GM08714 (cell line): ENCODE measurements around the gene PPP2R3B.
"Not testable (repeated sequence)": the region's sequence is repeated elsewhere in the genome, so short reads cannot be mapped to it uniquely, and the experiment has no call there.

Experiments used
- H3K4me3 ChIP-seq: fragments of 200-500 bp; sonication (Bioruptor generic); 2 replicates; pipeline ENCODE4 v1.5.1; 2014; ENCODE audit warnings: mild to moderate bottlenecking, low read length, inconsistent platforms
- ZNF274 ChIP-seq: IDR thresholded peaks from 2 replicates; pipeline ENCODE4 v1.6.1; 2012; ENCODE audit warnings: mild to moderate bottlenecking, low read depth, low read length

The PPP2R3B gene

DNA sequence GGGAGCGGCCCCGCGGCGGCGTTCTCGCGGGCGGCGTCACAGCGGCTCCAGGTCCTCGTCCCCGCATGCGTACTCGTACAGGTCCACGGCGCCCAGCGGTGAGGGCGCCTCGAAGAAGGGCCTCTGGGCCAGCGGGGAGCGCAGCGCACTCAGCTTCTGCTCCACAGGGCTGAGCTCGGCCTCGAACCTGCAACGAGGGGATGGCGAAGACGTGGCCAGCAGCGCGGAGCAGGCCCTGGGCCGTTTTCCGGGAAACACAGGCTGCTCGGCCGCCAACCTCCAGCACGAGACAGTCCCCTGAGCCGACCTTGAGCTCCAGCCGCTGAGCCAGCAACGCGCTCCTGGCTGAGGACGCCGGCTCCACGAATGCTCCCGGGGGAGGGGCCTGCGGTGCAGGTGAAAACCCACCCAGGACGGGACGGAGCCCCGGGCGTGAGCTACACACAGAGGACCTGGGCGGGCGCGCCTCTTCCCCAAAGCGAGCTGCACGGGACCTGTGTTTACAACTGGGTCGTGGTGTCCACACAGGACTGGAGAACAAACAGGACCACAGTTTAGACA lies 52.3 kb downstream of the PPP2R3B start:
- TF ChIP-seq ZNF274 = no peak
- no peak overlapping the region for H3K4me3 ChIP-seq

- TF ChIP-seq ZNF274 = no peak
- H3K4me3 ChIP-seq = no peak overlapping the region
Measured at GRCh38 chrX:333611-334311, 52.9 kb downstream of the PPP2R3B start.

DNA sequence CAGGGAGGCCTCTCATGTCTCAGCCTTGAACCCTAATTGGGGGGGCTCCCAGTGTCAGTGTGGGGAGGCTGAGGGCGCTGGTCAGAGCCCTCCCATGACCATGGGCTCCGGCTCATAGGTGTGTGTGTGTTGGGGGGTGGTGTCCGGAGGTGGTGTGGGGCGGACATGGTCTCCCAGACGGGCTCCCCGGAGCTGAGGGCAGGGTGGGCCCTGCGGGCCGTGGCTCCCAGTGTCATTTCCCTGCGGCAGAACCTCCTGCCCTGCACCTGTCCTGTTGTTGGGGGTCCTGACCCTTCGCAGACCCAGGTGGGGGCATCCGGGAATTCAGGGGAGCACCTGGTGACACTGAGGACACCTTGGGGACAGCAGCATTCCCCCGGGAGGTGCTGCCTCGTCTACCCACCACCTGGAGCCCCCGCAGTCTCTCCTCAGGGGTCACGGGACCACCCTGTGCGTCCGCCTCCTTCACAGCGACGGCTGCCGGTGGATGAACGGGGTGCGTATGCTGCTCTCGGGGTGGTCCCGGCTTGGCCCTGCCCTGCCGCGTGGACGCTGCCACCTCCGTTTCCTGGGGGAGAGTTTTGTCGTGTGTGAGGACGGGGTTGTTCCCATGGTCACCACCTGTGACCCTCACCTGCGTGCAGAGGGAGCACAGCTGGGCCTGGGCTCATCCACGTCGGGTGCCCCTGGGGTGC lies 53.6 kb downstream of the PPP2R3B start:
- H3K4me3 ChIP-seq = no peak overlapping the region
- TF ChIP-seq ZNF274 = no peak

DNA sequence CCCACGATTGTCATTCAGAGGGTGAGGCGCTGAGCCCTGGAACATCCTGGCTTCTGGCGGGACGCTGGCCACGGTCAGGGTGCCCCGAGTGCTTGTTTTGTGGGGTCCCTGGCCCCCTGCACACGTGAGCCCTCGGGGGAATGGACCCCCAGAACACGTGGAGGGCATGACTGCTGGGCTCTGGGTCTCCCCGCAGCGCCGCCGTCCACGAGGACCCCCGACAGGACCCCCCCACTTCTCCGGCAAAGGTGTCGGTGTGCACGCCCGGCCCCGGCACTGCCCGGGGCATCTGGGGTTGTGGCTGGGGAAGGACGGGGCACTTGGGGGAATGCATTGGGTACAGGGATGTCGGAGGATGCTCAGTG lies 54.2 kb downstream of the PPP2R3B start:
- no peak overlapping the region for H3K4me3 ChIP-seq
- no peak for TF ChIP-seq ZNF274

GRCh38 chrX:331825-332495 lies 54.7 kb downstream of the PPP2R3B start:
- H3K4me3 ChIP-seq = no peak overlapping the region
- no peak for TF ChIP-seq ZNF274

- no peak overlapping the region for H3K4me3 ChIP-seq
- no peak for TF ChIP-seq ZNF274
Measured at GRCh38 chrX:331151-331824, 55.4 kb downstream of the PPP2R3B start.

- H3K4me3 ChIP-seq = no peak overlapping the region
- TF ChIP-seq ZNF274 = no peak
Measured at GRCh38 chrX:330726-331150, 56.0 kb downstream of the PPP2R3B start.

- H3K4me3 ChIP-seq = not testable (repeated sequence)
Measured at GRCh38 chrX:330141-330725, 56.5 kb downstream of the PPP2R3B start.

- no peak for TF ChIP-seq ZNF274
- H3K4me3 ChIP-seq = no peak overlapping the region
Measured at GRCh38 chrX:329291-329910, 57.3 kb downstream of the PPP2R3B start.

- no peak overlapping the region for H3K4me3 ChIP-seq
Measured at GRCh38 chrX:327660-328126, 59.0 kb downstream of the PPP2R3B start.

DNA sequence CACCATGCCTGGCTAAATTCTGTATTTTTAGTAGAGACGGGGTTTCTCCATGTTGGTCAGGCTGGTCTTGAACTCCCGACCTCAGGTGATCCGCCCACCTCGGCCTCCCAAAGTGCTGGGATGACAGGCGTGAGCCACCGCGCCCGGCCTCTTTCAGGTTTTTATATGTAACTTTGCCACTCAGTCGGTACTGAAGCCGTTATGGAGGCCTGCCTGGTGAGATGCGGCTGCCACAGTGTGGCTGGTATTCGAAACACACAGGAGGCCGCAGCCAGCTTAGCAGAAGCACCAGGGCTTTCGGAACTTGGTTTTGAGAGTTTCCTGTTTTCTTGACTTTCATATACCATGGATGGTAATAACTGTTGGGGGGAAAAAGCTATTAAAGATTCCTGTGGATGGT lies 62.0 kb downstream of the PPP2R3B start:
- not testable (repeated sequence) for H3K4me3 ChIP-seq

More at GRCh38 chrX:327660-328126, 59.0 kb downstream of the PPP2R3B start:
- no peak for TF ChIP-seq ZNF274

DNA sequence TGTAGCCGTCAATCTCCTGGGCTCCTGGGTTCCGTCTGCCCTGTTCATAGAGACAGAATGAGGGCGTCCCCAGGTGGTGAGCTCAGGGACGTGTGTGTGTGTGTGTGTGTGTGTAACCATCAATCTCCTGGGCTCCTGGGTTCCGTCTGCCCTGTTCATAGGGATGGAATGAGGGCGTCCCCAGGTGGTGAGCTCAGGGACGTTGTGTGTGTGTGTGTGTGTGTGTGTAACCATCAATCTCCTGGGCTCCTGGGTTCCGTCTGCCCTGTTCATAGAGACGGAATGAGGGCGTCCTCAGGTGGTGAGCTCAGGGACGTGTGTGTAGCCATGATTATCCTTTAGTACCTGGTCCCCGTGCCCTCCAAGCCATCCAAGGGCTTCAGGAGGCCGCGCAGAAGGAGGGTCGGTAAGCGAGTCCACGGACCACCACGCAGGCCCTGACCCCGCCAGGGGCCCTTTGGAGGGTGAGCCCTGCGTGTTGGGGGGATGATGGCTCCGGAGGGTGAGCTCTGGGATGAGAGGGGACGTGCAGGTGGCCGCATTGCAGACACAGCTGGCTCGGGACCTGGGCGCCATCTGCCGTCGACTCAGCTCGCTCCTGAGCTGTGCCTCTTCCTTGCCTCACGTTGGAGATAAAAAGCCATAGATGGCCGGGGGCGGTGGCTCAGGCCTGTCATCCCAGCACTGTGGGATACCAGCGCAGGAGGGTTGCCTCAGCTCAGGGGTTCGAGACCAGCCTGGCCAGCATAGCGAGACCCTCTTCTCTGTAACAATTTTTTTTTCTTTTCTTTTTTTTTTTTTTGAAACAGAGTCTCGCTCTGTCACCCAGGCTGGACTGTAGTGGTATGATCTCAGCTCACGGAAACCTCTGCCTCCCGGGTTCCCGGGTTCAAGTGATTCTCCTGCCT lies 62.7 kb downstream of the PPP2R3B start:
- H3K4me3 ChIP-seq = no peak overlapping the region
- no peak for TF ChIP-seq ZNF274
